Right lobe of liver (tissue), 4 donors: ENCODE results near the gene SOHLH1.

Experiments used
- POLR2A ChIP-seq: fragments of 450-650 bp; IDR thresholded peaks from one replicate; pipeline ENCODE4 v1.6.1; 2017; ENCODE audit warnings: antibody characterized with exemption, mild to moderate bottlenecking
- TF ChIP-seq, protein P1 (sequence below), 4 donors: fragments of 200-600 bp in 3 of 4; fragments of 450-650 bp in 1 of 4; IDR thresholded peaks; one replicate each; pipeline versions ENCODE4 v1.5.1 to v1.8.0; 2016 to 2022; ENCODE audit warnings: antibody characterized with exemption in 4 of 4, mild to moderate bottlenecking in 2 of 4
- donor health status: DM: no; HTN: no; CAD: no.
- donor health status: DM: no; HTN: no; CAD: no.
- donor health status: DM: no; HTN: yes; CAD: no.

- TF ChIP-seq, protein P1, sequence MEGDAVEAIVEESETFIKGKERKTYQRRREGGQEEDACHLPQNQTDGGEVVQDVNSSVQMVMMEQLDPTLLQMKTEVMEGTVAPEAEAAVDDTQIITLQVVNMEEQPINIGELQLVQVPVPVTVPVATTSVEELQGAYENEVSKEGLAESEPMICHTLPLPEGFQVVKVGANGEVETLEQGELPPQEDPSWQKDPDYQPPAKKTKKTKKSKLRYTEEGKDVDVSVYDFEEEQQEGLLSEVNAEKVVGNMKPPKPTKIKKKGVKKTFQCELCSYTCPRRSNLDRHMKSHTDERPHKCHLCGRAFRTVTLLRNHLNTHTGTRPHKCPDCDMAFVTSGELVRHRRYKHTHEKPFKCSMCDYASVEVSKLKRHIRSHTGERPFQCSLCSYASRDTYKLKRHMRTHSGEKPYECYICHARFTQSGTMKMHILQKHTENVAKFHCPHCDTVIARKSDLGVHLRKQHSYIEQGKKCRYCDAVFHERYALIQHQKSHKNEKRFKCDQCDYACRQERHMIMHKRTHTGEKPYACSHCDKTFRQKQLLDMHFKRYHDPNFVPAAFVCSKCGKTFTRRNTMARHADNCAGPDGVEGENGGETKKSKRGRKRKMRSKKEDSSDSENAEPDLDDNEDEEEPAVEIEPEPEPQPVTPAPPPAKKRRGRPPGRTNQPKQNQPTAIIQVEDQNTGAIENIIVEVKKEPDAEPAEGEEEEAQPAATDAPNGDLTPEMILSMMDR (IDR thresholded peaks at IDR 0.05), result no peak
- no peak for TF ChIP-seq POLR2A
Measured at GRCh38 chr9:135718616-135719015, 19.3 kb upstream of the SOHLH1 start.
